SU-DHL-6 (cell line): ENCODE measurements around the gene MIA2.

Source experiments
- H2AFZ ChIP-seq: fragments of 200-600 bp; sonication (generic); 2 replicates; pipeline ENCODE4 v1.6.1; 2014; ENCODE audit warnings: low read depth, mild to moderate bottlenecking, moderate library complexity, mixed read lengths, antibody characterized with exemption, low read length; ENCODE audit not compliant: severe bottlenecking
- H3F3A ChIP-seq: fragments of 200-600 bp; shearing (Covaris generic); 2 replicates; pipeline ENCODE4 v1.6.0; 2016; ENCODE audit warnings: antibody characterized with exemption, mild to moderate bottlenecking; ENCODE audit not compliant: insufficient read depth
- H3K27ac ChIP-seq: fragments of 200-600 bp; sonication (generic); 2 replicates; pipeline ENCODE4 v1.5.1; 2016; ENCODE audit warnings: low read depth, mild to moderate bottlenecking, low read length, moderate library complexity, mixed read lengths
- H3K27me3 ChIP-seq: fragments of 200-600 bp; sonication (generic), shearing (Covaris generic); 2 replicates; pipeline ENCODE4 v1.6.0; 2014; ENCODE audit warnings: mild to moderate bottlenecking, low read length
- H3K36me3 ChIP-seq: fragments of 200-600 bp; sonication (generic); 2 replicates; pipeline ENCODE4 v1.6.1; 2014; ENCODE audit warnings: mild to moderate bottlenecking, low read length, mixed read lengths
- H3K4me2 ChIP-seq: fragments of 300-600, 200-600 bp; shearing (Covaris generic), sonication (generic); 2 replicates; pipeline ENCODE4 v1.6.0; 2014; ENCODE audit warnings: low read length, low read depth, mild to moderate bottlenecking; ENCODE audit not compliant: poor library complexity, severe bottlenecking
- H3K4me3 ChIP-seq: fragments of 200-600 bp; sonication (generic); 2 replicates; pipeline ENCODE4 v1.5.1; 2014; ENCODE audit warnings: antibody characterized with exemption, low read length, mild to moderate bottlenecking, mixed read lengths; ENCODE audit not compliant: insufficient read depth, poor library complexity, severe bottlenecking
- H3K79me2 ChIP-seq: fragments of 200-600 bp; sonication (generic); 2 replicates; pipeline ENCODE4 v1.6.1; 2014; ENCODE audit warnings: mild to moderate bottlenecking, low read length, moderate library complexity; ENCODE audit not compliant: insufficient read depth
- H3K9ac ChIP-seq: fragments of 200-600 bp; sonication (generic); 2 replicates; pipeline ENCODE4 v1.7.0; 2014; ENCODE audit warnings: mild to moderate bottlenecking, low read length
- H3K9me2 ChIP-seq: fragments of 200-600 bp; sonication (generic); replicated peaks from 2 replicates; pipeline ENCODE4 v1.6.1; 2014; ENCODE audit warnings: low read length; ENCODE audit not compliant: insufficient read depth
- H3K9me3 ChIP-seq: fragments of 200-600 bp; sonication (generic); 2 replicates; pipeline ENCODE4 v1.6.1; 2014; ENCODE audit warnings: low read length, mixed read lengths; ENCODE audit not compliant: insufficient read depth
- H4K20me1 ChIP-seq: fragments of 200-600 bp; sonication (generic); 2 replicates; pipeline ENCODE4 v1.6.1; 2014; ENCODE audit warnings: low read depth, mild to moderate bottlenecking, antibody characterized with exemption, low read length, moderate library complexity, mixed read lengths
- CTCF ChIP-seq: fragments of 200-600 bp; sonication (generic); IDR thresholded peaks from one replicate; pipeline ENCODE4 v1.5.1; 2017; ENCODE audit warnings: antibody characterized with exemption, mild to moderate bottlenecking, low read length, moderate library complexity; ENCODE audit not compliant: insufficient read depth, poor library complexity, severe bottlenecking
- EZH2phosphoT487 ChIP-seq: fragments of 200-600 bp; sonication (generic), shearing (Covaris generic); conservative IDR thresholded peaks from 2 replicates; pipeline ENCODE4 v1.6.1; 2018; ENCODE audit warnings: mild to moderate bottlenecking, antibody characterized with exemption, low read length, moderate library complexity, mixed read lengths

Gene MIA2

GRCh38 chr14:39370415-39370814 lies 136.7 kb downstream of the MIA2 start:
- Histone ChIP-seq H3K9me3 (no peaks in the 10 kb centered on the region), H3K4me2 (no peak overlapping the region), H3K27ac (no peak overlapping the region), H3K9ac (no peak overlapping the region), H3K4me3 (no peak overlapping the region), H3F3A (no peaks in the 10 kb centered on the region), H3K27me3 (no peaks in the 10 kb centered on the region), H2AFZ (no peak overlapping the region), H3K9me2 (no peaks in the 10 kb centered on the region), H3K79me2 (no peaks in the 10 kb centered on the region), H3K36me3 (no peaks in the 10 kb centered on the region), H4K20me1 (no peaks in the 10 kb centered on the region)
- no peak for TF ChIP-seq EZH2phosphoT487
- no peak for TF ChIP-seq CTCF

- no peak overlapping the region for H2AFZ ChIP-seq
- no peak overlapping the region for H3K4me3 ChIP-seq
- H3K4me2 ChIP-seq = no peak overlapping the region
- no peaks in the 10 kb centered on the region for H3K9me2 ChIP-seq
- no peaks in the 10 kb centered on the region for H3F3A ChIP-seq
- TF ChIP-seq CTCF (no peak), EZH2phosphoT487 (no peak)
- H3K9ac ChIP-seq = no peak overlapping the region
- H3K79me2 ChIP-seq = no peaks in the 10 kb centered on the region
- H3K27me3 ChIP-seq = no peaks in the 10 kb centered on the region
- H3K27ac ChIP-seq = no peak overlapping the region
- no peaks in the 10 kb centered on the region for H3K9me3 ChIP-seq
- no peaks in the 10 kb centered on the region for H3K36me3 ChIP-seq
- H4K20me1 ChIP-seq = no peaks in the 10 kb centered on the region
These were observed 138.9 kb downstream of the MIA2 start for GRCh38 chr14:39372656-39373055.

GRCh38 chr14:39374851-39375250 lies 141.1 kb downstream of the MIA2 start:
- Histone ChIP-seq H3F3A (no peaks in the 10 kb centered on the region), H3K4me2 (no peak overlapping the region), H3K4me3 (no peak overlapping the region), H2AFZ (no peak overlapping the region), H3K79me2 (no peaks in the 10 kb centered on the region), H3K27me3 (no peaks in the 10 kb centered on the region), H3K9me3 (no peaks in the 10 kb centered on the region), H4K20me1 (no peaks in the 10 kb centered on the region), H3K27ac (no peak overlapping the region), H3K9ac (no peak overlapping the region), H3K9me2 (no peaks in the 10 kb centered on the region), H3K36me3 (no peaks in the 10 kb centered on the region)
- no peak for TF ChIP-seq EZH2phosphoT487
- TF ChIP-seq CTCF = no peak
